ENCODE results near the gene MROH8.

MROH8 gene

GRCh38 chr20:37066168-37066567 is 113.2 kb downstream of the MROH8 start:
- no peaks in the 10 kb centered on the region for H3K27me3 ChIP-seq (ENCODE audit: control insufficient read depth, insufficient read depth, low read length)
- no peak overlapping the region for H3K4me3 ChIP-seq (ENCODE audit: low read length)
- no peak for DNase-seq (ENCODE audit: low read depth, low spot score)
- no peaks in the 10 kb centered on the region for H3K4me1 ChIP-seq (ENCODE audit: control insufficient read depth, insufficient read depth, low read length)
- H3K36me3 ChIP-seq (ENCODE audit: control insufficient read depth, insufficient read depth, low read length) = no peaks in the 10 kb centered on the region; the same call in 1 of the 2 replicates
- no peaks in the 10 kb centered on the region for H3K9me3 ChIP-seq (ENCODE audit: control insufficient read depth, insufficient read depth, low read length)
- H3K27ac ChIP-seq (ENCODE audit: low read length) = no peak overlapping the region
- no CpG with 5 or more reads among the region's 2 CpGs for WGBS (ENCODE audit: insufficient coverage, insufficient read length)

- Histone ChIP-seq H3K36me3 (ENCODE audit: control insufficient read depth, insufficient read depth, low read length) (0 out of 2 replicates have a peak, but pooled peaks cover 2% of the 10 kb centered on the region), H3K4me1 (ENCODE audit: control insufficient read depth, insufficient read depth, low read length) (no peaks in the 10 kb centered on the region)
- WGBS (ENCODE audit: insufficient coverage, insufficient read length) = no CpG with 5 or more reads among the region's 3 CpGs
Observed at GRCh38 chr20:37055276-37055675, 124.1 kb downstream of the MROH8 start.

GRCh38 chr20:37053230-37053950 is 126.0 kb downstream of the MROH8 start:
- no peak for DNase-seq (ENCODE audit: low read depth, low spot score)
- no peaks in the 10 kb centered on the region for H3K27me3 ChIP-seq (ENCODE audit: control insufficient read depth, insufficient read depth, low read length)
- H3K4me1 ChIP-seq (ENCODE audit: control insufficient read depth, insufficient read depth, low read length) = no peaks in the 10 kb centered on the region
- 0 out of 2 replicates have a peak, but pooled peaks cover 2% of the 10 kb centered on the region for H3K36me3 ChIP-seq (ENCODE audit: control insufficient read depth, insufficient read depth, low read length)
- no peak overlapping the region for H3K27ac ChIP-seq (ENCODE audit: low read length)
- H3K9me3 ChIP-seq (ENCODE audit: control insufficient read depth, insufficient read depth, low read length) = no peaks in the 10 kb centered on the region
- H3K4me3 ChIP-seq (ENCODE audit: low read length) = no peak overlapping the region
- no CpG with 5 or more reads among the region's 4 CpGs for WGBS (ENCODE audit: insufficient coverage, insufficient read length)

More at GRCh38 chr20:37055276-37055675, 124.1 kb downstream of the MROH8 start:
- H3K27ac ChIP-seq (ENCODE audit: low read length) = no peak overlapping the region
- H3K4me3 ChIP-seq (ENCODE audit: low read length) = no peak overlapping the region
- H3K9me3 ChIP-seq (ENCODE audit: control insufficient read depth, insufficient read depth, low read length) = no peaks in the 10 kb centered on the region
- H3K27me3 ChIP-seq (ENCODE audit: control insufficient read depth, insufficient read depth, low read length) = no peaks in the 10 kb centered on the region
- DNase-seq (ENCODE audit: low read depth, low spot score) = no peak
